ENCODE measurements around the gene UBE2B. TPM values are rescaled to one million over a fixed set of nuclear protein-coding genes. Genes with fewer than 3 reads are reported as not detected.

Gene UBE2B
- total and polyA plus RNA-seq, 12 donors, result 98.9 to 260 (median 223) TPM

DNA sequence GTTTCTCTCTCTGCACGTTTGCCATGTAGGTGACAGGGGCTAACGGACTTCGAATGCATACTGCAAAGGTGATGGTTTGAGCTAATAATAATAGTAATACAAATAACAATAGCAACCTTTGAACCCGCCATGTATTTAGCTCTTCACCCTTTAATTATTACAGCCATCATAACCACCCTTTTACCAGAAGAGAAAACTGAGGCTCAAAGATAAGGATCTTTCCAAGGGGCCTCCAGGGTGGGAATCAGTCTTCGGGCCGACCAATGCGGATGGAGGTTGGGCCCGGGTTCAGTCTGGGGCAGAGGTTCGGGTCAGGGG is 39.8 kb downstream of the UBE2B start:
- H3K27me3 ChIP-seq, result no peaks in the 10 kb centered on the region
- peak overlapping the region; percentile 63 to 98 (median 80) for H3K4me3 ChIP-seq
- peaks cover 0 to 17% (median 3%) of the 10 kb centered on the region in 9 donors for H3K36me3 ChIP-seq
- H3K9me3 ChIP-seq, result no peaks in the 10 kb centered on the region
- ATAC-seq (no peak), DNase-seq (no peak)
- intact Hi-C loops (cut with DNase I), result loop anchor here (1.0 to 10.0 kb wide), 15 partner anchors 39 to 174 kb away; partner anchors contain the start of genes JADE2 (in 5 of the 10) and UBE2B (in 2 of the 10)
- H3K27ac ChIP-seq, result peak overlapping the region in 9 of 10 donors; percentile 76 to 91 (median 86)
- peaks cover 3 to 39% (median 32%) of the 10 kb centered on the region in 9 donors for H3K4me1 ChIP-seq
- WGBS, 2 donors, result 9% methylated on average over 9 of the region's 9 CpGs
- no peak for TF ChIP-seq CTCF (IDR thresholded peaks at IDR 0.05)

DNA sequence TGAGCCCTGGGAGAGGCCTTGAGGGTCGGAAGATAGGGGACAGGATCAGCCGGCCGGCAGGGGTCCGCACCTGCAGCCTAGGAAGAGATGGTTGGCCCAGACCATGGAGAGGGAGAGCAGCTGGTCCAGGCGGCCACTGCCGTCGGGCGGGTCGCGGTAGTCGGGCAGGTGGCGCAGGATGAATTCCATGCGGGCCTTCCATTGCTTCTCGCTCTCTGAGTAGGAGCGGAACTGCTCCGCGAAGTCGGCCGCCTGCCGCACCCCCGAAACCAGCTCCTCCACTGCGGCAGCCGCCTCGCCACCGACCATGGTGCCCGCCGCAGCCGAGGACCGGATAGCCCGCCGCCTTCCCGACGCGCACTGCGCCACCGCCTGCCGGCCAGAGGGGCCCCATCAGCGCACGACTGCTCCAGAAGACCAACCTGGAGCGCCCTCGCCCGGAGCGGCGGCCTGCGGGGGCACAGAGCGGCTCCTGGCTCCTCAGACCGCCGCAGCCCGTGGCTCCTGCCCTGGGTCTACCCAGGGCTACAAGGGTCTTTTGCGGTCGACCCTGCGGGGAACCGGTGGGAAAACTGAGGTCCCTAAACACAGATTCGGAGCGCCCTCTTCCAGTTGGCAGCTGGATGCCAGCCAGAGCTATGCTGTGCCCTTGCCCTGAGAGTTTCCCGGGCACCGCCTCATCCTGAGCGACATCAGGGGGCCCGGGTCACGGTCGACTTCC is 40.3 kb downstream of the UBE2B start, which contains the start of gene CDKN2AIPNL:
Gene CDKN2AIPNL, minus strand, starts transcription at position 336 of the 721 bp plus-strand sequence. Its CDS starts 27 bp downstream, at position 309.
- Histone ChIP-seq H3K36me3 (peaks cover 0 to 12% (median 0%) of the 10 kb centered on the region in 9 donors), H3K27ac (peak within 1 kb of the TSS; percentile 69 to 91 (median 86)), H3K9me3 (no peaks in the 10 kb centered on the region), H3K4me3 (peak within 1 kb of the TSS; percentile 63 to 98 (median 80)), H3K27me3 (no peaks in the 10 kb centered on the region), H3K4me1 (peaks cover 3 to 39% (median 32%) of the 10 kb centered on the region in 9 donors)
- DNase-seq (peak; percentile 92 to 94), ATAC-seq (peak; percentile 99 to 100 (median 100))
- intact Hi-C loops (cut with DNase I), result loop anchor here (1.0 to 10.0 kb wide), 21 partner anchors 25 to 173 kb away; partner anchors contain the start of genes JADE2 (in 7 of the 10) and UBE2B (in 2 of the 10)
- TF ChIP-seq CTCF (IDR thresholded peaks at IDR 0.05), result peak; percentile 66 to 95 (median 83)
- 1% methylated on average over 58 to 61 of the region's 61 CpGs for WGBS, 2 donors

- no peak for TF ChIP-seq CTCF (IDR thresholded peaks at IDR 0.05)
- H3K36me3 ChIP-seq, result peaks cover 0 to 9% (median 0%) of the 10 kb centered on the region in 9 donors
- WGBS, 2 donors, result 66 to 71% methylated on average over 2 of the region's 2 CpGs
- peak overlapping the region in 5 of 10 donors; percentile 86 to 91 (median 90) for H3K27ac ChIP-seq
- DNase-seq, result no peak
- no peak for ATAC-seq
- H3K4me3 ChIP-seq, result no peak overlapping the region
- peaks cover 3 to 39% (median 32%) of the 10 kb centered on the region in 9 donors for H3K4me1 ChIP-seq
- no peaks in the 10 kb centered on the region for H3K27me3 ChIP-seq
- peaks cover 0 to under 1% (median 0%) of the 10 kb centered on the region in 11 donors for H3K9me3 ChIP-seq
- intact Hi-C loops (cut with DNase I), result loop anchor here in 9 of 10 donors (2.0 to 10.0 kb wide), 17 partner anchors 24 to 172 kb away; partner anchors contain the start of genes JADE2 (in 6 of the 9) and UBE2B (in 2 of the 9)
Measured at GRCh38 chr5:134413046-134413445, 41.7 kb downstream of the UBE2B start.

DNA sequence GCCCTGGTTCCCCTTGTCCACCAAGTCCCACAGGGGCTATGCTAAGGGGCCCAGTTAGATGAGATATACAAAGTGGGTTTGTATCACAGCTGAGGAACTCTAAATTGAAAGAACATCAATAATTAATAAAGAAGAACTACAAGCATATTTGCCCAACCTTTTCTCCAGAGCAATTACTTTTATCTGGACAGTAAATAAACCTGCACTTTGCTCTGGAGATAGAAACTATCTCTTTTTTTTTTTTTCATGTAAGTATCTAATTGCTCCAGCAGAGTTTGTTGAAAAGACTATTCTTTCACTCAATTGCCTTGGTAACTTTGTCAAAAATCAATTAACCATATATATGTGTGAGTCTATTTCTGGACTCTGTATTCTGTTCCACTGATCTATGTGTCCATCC is 46.3 kb downstream of the UBE2B start:
- ATAC-seq (no peak), DNase-seq (no peak)
- peaks cover 0 to 16% (median 5%) of the 10 kb centered on the region in 11 donors for H3K9me3 ChIP-seq
- H3K36me3 ChIP-seq, result no peaks in the 10 kb centered on the region
- peaks cover 0 to 5% (median 3%) of the 10 kb centered on the region in 9 donors for H3K4me1 ChIP-seq
- no peak for TF ChIP-seq CTCF (IDR thresholded peaks at IDR 0.05)
- H3K4me3 ChIP-seq, result no peak overlapping the region
- intact Hi-C loops (cut with DNase I), result loop anchor here in 5 of 10 donors (10.0 kb wide), 4 partner anchors 57 to 167 kb away; partner anchors contain the start of gene JADE2 (in 1 of the 5)
- no peaks in the 10 kb centered on the region for H3K27me3 ChIP-seq
- no peak overlapping the region for H3K27ac ChIP-seq
